Activated naive CD8-positive, alpha-beta T cell (primary cell): ENCODE results near the gene BRSK2.
A peak's percentile ranks its signal among the peaks of the same experiment; 100 is the strongest.
"Not testable (repeated sequence)": the region's sequence is repeated elsewhere in the genome, so short reads cannot be mapped to it uniquely, and the experiment has no call there.

Source experiments
- H3K27ac Mint-ChIP-seq: one replicate; pipeline ENCODE4 v1.8.0; 2021; ENCODE audit warnings: mixed read lengths
- H3K27me3 Mint-ChIP-seq: one replicate; pipeline ENCODE4 v1.8.0; 2021; ENCODE audit warnings: mixed read lengths
- H3K36me3 Mint-ChIP-seq: one replicate; pipeline ENCODE4 v1.8.0; 2021; ENCODE audit warnings: mixed read lengths
- H3K4me1 Mint-ChIP-seq: one replicate; pipeline ENCODE4 v1.8.0; 2021; ENCODE audit warnings: low read depth, mixed read lengths
- H3K4me3 Mint-ChIP-seq: one replicate; pipeline ENCODE4 v1.8.0; 2021; ENCODE audit warnings: mild to moderate bottlenecking, mixed read lengths
- H3K9me3 Mint-ChIP-seq: one replicate; pipeline ENCODE4 v1.8.0; 2021; ENCODE audit warnings: low read depth, mixed read lengths

Gene BRSK2

DNA sequence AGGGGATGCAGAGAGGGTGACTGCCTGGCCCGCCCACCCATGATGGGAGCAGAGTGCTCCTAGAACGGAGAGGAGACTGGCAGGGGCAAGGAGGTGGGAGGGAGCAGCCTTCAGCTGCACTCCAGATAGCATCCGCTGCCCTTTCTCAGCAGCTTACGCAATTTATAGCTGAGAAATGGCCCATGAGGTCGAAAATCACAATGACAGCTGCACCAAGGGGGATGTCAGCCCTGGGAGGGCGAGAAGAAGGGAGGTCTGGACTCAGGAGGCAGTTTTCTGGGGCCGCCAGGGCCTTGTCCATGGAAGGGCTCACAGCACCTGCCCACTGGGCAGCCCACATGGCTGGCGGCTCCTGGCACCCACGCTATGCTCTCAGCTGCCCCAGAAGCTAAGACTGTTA lies 114.4 kb downstream of the BRSK2 start:
- Mint-ChIP-seq H3K27me3 (no peaks in the 10 kb centered on the region), H3K4me1 (peaks cover 27% of the 10 kb centered on the region), H3K27ac (no peak overlapping the region), H3K9me3 (no peaks in the 10 kb centered on the region), H3K4me3 (no peak overlapping the region), H3K36me3 (peaks cover 3% of the 10 kb centered on the region)

DNA sequence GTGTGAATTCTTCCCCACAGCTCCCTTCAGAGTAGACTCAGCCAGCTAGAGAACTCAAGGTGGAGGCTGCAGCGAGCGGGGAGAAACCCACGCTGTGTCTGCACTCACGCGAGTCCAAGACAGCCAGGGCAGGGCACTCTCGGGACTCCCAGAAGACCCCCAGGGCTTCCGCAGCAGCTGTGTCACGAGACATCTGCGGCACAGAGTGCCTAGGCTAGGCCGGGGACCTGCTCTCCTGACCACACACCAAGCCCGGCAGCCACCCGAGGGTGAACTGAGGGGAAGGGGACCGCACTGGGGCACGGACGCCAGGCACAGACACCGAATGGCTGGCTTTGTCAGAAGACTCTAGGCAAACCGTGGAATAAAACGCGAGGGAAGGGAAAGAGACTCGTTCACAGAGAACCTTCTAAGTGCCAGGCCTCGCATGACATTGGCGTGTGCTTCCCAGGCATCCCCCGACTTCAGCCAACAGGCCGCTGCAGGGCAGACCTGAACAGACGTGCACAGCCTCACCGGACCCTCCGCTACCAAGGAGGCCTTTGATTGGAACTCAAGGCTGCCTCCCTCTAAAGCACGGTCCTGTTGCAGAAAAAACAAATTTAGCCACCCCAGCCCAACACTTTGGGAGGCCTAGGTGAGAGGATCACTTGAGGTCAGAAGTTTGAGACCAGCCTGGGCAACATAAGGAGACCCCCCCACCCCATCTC lies 115.0 kb downstream of the BRSK2 start:
- no peak overlapping the region for H3K4me3 Mint-ChIP-seq
- H3K27ac Mint-ChIP-seq, result no peak overlapping the region

DNA sequence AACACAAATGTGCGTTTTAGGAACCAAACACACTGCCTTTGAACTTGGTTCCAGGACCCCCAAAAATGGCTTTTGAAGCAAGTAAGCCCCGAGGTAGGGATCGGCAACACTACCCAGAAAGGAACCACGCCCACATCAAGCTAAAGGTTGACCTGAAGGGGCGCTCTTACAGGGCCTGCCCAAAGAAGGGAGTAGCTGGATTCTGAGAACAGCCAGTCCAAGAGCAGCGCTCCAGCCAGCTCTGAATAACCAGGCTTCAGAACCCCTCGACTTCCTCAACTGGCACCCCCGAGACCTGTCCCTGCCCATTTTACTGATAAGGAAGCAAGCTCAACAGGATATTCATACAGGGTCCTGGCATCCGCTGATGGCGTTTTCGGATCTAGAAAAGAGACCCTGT lies 115.7 kb downstream of the BRSK2 start:
- H3K9me3 Mint-ChIP-seq, result no peaks in the 10 kb centered on the region
- H3K4me1 Mint-ChIP-seq, result peaks cover 34% of the 10 kb centered on the region
- no peak overlapping the region for H3K27ac Mint-ChIP-seq
- H3K36me3 Mint-ChIP-seq, result no peaks in the 10 kb centered on the region
- H3K4me3 Mint-ChIP-seq, result no peak overlapping the region
- no peaks in the 10 kb centered on the region for H3K27me3 Mint-ChIP-seq

More for the DNA sequence above, 115.0 kb downstream of the BRSK2 start:
- H3K36me3 Mint-ChIP-seq, result peaks cover 2% of the 10 kb centered on the region
- H3K27me3 Mint-ChIP-seq, result no peaks in the 10 kb centered on the region
- peaks cover 33% of the 10 kb centered on the region for H3K4me1 Mint-ChIP-seq
- H3K9me3 Mint-ChIP-seq, result no peaks in the 10 kb centered on the region

DNA sequence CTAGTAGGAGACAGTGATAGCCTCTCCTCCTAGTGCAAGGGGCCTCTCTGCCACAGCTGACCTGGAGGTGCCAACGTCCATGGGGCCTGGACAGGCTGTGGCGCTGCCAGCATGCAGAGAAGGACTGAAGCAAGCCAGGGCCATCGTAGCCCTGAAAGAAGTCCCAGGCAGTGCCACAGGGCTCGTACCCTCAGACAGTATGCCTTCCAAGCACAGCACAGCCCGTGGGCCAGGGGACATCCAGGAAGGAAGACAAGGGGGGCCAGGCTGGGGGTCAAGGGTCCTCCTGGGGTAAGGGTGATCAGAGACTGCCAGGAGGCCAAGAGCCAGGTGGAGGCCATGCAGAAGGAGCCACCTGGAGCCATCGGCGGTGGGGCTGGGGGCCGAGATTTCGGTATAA lies 117.2 kb downstream of the BRSK2 start:
- H3K4me1 Mint-ChIP-seq, result peaks cover 33% of the 10 kb centered on the region
- no peaks in the 10 kb centered on the region for H3K27me3 Mint-ChIP-seq

DNA sequence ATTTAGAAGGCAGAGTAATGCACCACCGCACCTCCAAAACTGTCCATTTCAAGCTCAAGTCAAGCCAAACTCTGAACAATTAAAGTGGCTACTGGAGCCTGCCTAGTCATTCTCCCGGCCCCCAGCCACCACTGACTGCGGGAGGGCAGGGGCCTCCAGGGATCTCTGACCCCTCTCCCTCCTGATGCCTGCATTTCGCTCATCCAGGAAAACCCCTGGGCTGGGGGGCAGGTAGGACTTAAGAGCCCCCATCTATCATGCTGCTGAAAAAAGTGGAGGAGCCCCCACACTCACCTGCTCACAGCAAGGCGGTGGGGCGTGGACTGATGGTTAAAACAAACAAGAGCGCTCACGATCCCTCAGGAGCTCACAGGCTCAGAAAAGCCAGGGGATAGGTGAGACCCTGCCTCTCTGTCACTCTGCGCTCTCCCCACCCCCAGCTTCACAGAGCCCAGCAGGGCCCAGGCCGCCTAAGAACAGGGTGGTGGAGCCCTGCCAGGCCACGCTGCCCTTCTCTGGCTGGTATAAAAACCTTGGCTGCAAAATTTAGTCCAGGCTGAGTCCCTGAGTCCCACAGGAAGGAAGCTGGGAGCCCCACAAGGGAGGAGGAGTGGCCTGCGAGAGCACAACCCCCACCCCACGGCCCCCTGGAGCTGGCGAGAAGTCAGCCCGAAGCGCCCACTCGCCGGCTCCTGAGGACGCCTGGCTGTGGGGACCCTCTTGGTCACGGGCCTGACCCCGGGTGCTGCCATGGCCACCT lies 117.8 kb downstream of the BRSK2 start:
- H3K4me3 Mint-ChIP-seq, result no peak overlapping the region
- H3K4me1 Mint-ChIP-seq, result peaks cover 36% of the 10 kb centered on the region
- H3K27me3 Mint-ChIP-seq, result no peaks in the 10 kb centered on the region
- no peaks in the 10 kb centered on the region for H3K9me3 Mint-ChIP-seq
- no peaks in the 10 kb centered on the region for H3K36me3 Mint-ChIP-seq
- H3K27ac Mint-ChIP-seq, result no peak overlapping the region

More for the DNA sequence above, 117.2 kb downstream of the BRSK2 start:
- Mint-ChIP-seq H3K27ac (peak overlapping the region; percentile 54), H3K4me3 (no peak overlapping the region), H3K36me3 (no peaks in the 10 kb centered on the region), H3K9me3 (no peaks in the 10 kb centered on the region)

DNA sequence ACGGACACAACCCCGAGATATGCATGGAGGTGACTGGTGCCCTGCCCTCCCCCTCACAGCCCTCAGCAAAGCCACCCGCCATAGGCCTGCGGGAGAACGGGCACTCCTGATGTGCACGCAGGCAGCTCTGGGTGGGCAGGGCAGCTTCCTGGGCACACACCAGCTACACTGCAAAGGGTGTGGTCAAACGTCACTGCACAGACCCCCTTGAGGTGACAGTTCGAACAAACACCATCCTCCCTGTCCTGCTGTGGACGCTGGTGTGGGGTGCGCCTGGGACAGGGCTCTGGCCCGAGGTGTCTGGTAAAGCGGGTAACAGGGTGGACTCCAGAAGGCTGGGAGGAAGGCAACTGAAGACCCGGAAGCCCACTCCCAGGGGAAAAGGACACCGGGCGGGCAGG lies 118.8 kb downstream of the BRSK2 start:
- H3K9me3 Mint-ChIP-seq, result no peaks in the 10 kb centered on the region
- H3K27me3 Mint-ChIP-seq, result no peaks in the 10 kb centered on the region
- no peak overlapping the region for H3K27ac Mint-ChIP-seq
- no peak overlapping the region for H3K4me3 Mint-ChIP-seq
- no peaks in the 10 kb centered on the region for H3K36me3 Mint-ChIP-seq
- peaks cover 40% of the 10 kb centered on the region for H3K4me1 Mint-ChIP-seq

DNA sequence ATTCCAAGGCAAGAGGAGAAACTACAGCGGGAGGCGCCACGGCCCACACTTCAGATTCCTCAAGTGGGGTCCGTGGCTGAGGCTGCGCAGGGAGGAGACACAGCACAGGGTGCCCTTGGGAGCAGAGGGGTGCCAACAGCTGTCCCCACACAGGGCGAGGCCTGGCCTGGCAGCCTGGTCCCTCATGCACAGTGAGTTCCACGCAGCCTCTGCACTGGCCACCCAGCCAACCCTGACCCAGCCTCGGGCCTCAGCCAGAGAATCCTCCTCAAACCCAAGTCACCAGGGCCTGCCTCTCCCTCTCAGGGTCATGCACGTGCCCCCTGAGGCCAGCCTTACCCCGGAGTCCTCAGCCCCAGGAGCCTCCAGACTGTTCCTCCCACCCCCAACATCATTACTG lies 119.3 kb downstream of the BRSK2 start:
- Mint-ChIP-seq H3K9me3 (no peaks in the 10 kb centered on the region), H3K4me3 (no peak overlapping the region), H3K27me3 (no peaks in the 10 kb centered on the region), H3K36me3 (no peaks in the 10 kb centered on the region), H3K27ac (no peak overlapping the region), H3K4me1 (peaks cover 42% of the 10 kb centered on the region)

DNA sequence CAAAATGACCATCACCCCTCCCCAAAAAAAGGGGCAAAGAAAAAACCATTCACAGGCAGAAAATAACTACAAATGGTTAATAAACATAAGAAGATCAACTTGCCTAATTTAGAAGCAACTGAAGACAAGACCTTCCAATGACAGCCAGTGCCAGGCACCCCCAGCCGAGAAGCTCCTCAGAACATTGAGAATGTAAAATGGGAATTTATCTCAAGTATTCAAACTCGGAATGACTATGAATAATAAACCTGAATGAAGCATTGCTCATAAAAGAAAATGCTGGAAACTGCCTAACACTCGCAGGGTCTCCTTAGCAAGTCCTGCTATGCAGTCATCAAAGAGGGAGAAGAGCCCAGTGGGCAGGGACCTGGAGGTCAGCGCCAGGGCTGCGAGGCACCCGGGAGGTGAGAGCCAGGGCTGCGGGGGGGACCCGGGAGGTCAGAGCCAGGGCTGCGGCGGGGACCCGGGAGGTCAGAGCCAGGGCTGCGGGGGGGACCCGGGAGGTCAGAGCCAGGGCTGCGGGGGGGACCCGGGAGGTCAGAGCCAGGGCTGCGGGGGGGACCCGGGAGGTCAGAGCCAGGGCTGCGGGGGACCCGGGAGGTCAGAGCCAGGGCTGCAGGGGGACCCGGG lies 120.0 kb downstream of the BRSK2 start:
- Mint-ChIP-seq H3K4me1 (peaks cover 46% of the 10 kb centered on the region), H3K27me3 (no peaks in the 10 kb centered on the region), H3K27ac (no peak overlapping the region), H3K36me3 (no peaks in the 10 kb centered on the region), H3K9me3 (no peaks in the 10 kb centered on the region), H3K4me3 (no peak overlapping the region)

DNA sequence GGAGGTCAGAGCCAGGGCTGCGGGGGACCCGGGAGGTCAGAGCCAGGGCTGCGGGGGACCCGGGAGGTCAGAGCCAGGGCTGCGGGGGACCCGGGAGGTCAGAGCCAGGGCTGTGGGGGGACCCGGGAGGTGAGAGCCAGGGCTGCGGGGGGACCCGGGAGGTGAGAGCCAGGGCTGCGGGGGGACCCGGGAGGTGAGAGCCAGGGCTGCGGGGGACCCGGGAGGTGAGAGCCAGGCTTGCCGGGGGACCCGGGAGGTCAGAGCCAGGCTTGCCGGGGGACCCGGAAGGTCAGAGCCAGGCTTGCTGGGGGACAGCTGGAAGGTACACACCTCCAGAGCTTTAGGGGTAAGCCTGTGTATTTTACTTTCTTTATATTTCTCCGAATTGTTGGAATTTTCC lies 120.6 kb downstream of the BRSK2 start:
- not testable (repeated sequence) for H3K27me3 Mint-ChIP-seq
- H3K4me1 Mint-ChIP-seq, result peaks cover 47% of the 10 kb centered on the region

DNA sequence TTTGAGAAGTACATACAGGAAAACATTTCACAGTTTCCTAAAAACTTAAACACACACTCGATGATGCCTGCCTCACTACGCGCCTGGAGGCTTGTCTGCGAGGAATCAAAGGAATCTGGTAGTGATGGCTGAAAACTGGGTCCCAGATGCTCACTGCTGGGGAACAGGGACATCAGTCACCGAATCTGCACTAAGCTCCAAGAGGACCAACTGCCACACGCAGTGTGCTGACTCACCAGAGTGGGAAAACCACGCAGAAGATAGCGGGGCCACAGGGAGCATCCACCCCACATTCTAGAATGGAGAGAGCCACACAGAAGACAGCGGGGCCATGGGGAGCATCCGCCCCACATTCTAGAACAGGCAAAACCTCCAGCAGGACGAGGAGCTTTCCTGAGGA lies 121.2 kb downstream of the BRSK2 start:
- peaks cover 49% of the 10 kb centered on the region for H3K4me1 Mint-ChIP-seq
- no peaks in the 10 kb centered on the region for H3K9me3 Mint-ChIP-seq
- H3K36me3 Mint-ChIP-seq, result no peaks in the 10 kb centered on the region
- no peak overlapping the region for H3K4me3 Mint-ChIP-seq
- H3K27me3 Mint-ChIP-seq, result no peaks in the 10 kb centered on the region
- no peak overlapping the region for H3K27ac Mint-ChIP-seq

More for the DNA sequence above, 120.6 kb downstream of the BRSK2 start:
- H3K9me3 Mint-ChIP-seq, H3K36me3 Mint-ChIP-seq, H3K4me3 Mint-ChIP-seq, H3K27ac Mint-ChIP-seq: not testable (repeated sequence)

DNA sequence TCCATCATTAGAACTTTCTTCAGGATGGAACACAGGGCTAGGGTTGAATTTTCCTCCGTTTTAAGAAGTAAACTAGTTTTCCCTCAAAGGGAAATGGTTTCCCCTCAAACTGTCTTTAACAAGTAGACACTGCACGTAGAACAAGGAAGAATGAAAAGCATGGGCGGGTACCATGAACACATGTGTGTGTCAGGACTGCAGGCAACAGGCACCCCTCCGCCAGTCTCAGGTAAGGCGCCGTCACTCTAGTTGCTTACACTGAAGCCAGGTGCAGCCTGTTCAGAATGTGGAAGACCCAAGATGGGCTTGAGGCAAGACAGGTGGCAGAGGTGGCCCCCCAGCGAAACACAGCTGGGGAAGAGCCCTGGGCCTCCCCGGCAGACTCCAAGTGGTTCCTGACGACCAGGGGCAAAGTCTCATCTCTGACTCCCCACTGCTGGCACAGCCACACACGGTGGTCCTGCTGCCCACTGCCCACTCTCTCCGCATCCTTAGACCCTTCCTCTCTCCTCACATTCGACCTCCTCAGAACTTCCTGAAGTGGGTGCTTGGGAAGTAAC lies 122.3 kb downstream of the BRSK2 start:
- Mint-ChIP-seq H3K36me3 (no peaks in the 10 kb centered on the region), H3K9me3 (no peaks in the 10 kb centered on the region), H3K27me3 (no peaks in the 10 kb centered on the region), H3K27ac (peak overlapping the region; percentile 37), H3K4me1 (peaks cover 54% of the 10 kb centered on the region), H3K4me3 (no peak overlapping the region)
